HepG2 (cell line): ENCODE measurements around the gene SRCAP. TPM values are rescaled to one million over a fixed set of nuclear protein-coding genes. Genes with fewer than 3 reads are reported as not detected.
A peak's percentile ranks its signal among the peaks of the same experiment; 100 is the strongest.

Experiments
- ATAC-seq: fragments of 200-7000 bp; cut with Tn5 transposase; 3 replicates; pipeline ENCODE4 v1.9.1; 2020; ENCODE audit warnings: mild to moderate bottlenecking, moderate library complexity
- BruUV-seq: library from RNA; stranded (reverse); fragments of 400-500 nt; replicated peaks from 2 replicates; lab custom pipeline; 2021; lab: Mats Ljungman, UMichigan
- CTCF ChIA-PET: fragments of 300-600 bp; formaldehyde crosslinking; extraction: SDS; loops from one replicate; lab custom pipeline; 2021; ENCODE audit warnings: low total read pairs, inconsistent platforms, low intra/inter-chr PET ratio; lab: Yijun Ruan, JAX
- POLR2A ChIA-PET: fragments of 350-600 bp; sonication (Branson Sonifier 250); formaldehyde crosslinking; loops from one replicate; lab custom pipeline; 2020; ENCODE audit warnings: antibody characterized with exemption, inconsistent platforms; lab: Yijun Ruan, JAX
- DNase-seq: peaks from one replicate; pipeline ENCODE4 v3.0.0-alpha.2; 2015; ENCODE audit warnings: low spot score
- FAIRE-seq: peaks from 3 replicates; lab custom pipeline; 2011; peaks lifted over from hg19 to GRCh38; lab: Jason Lieb, UNC
- H2AFZ ChIP-seq: one replicate; pipeline ENCODE4 v1.6.1; 2011; ENCODE audit warnings: low read length, inconsistent platforms
- H3K27ac ChIP-seq: fragments of 300-600 bp; 3 replicates; pipeline ENCODE4 v1.8.0; 2011; ENCODE audit warnings: mixed run types, mild to moderate bottlenecking, mixed read lengths, low read length, inconsistent platforms; ENCODE audit not compliant: insufficient read depth; ENCODE audit errors: extremely low read length
- H3K27me3 ChIP-seq, 2 experiments: fragments of 200-600 bp in 1 of 2; 2 replicates in 1 of 2; 3 replicates in 1 of 2; pipeline versions ENCODE4 v1.6.0 to v1.8.0; 2011; ENCODE audit warnings: low read length in 2 of 2, mild to moderate bottlenecking in 2 of 2, moderate library complexity in 2 of 2, inconsistent platforms in 1 of 2; ENCODE audit not compliant: insufficient read depth in 2 of 2, control insufficient read depth in 1 of 2
- H3K36me3 ChIP-seq, 2 experiments: fragments of 200-600 bp in 1 of 2; replicated peaks in 1 of 2; 2 replicates in 1 of 2; 3 replicates in 1 of 2; pipeline versions ENCODE4 v1.5.1 to v1.8.0; 2011; ENCODE audit warnings: low read length in 2 of 2, inconsistent platforms in 1 of 2; ENCODE audit not compliant: insufficient read depth in 2 of 2, control insufficient read depth in 1 of 2
- H3K4me1 ChIP-seq: 2 replicates; pipeline ENCODE4 v1.5.1; 2012; ENCODE audit warnings: low read length, inconsistent platforms; ENCODE audit not compliant: insufficient read depth
- H3K4me2 ChIP-seq: 2 replicates; pipeline ENCODE4 v1.6.0; 2011; ENCODE audit warnings: low read depth, low read length, inconsistent platforms
- H3K4me3 ChIP-seq, 3 experiments: fragments of 200-600 bp in 1 of 3; sonication (generic), shearing (Covaris generic) in 1 of 3; replicated peaks in 1 of 3; 2 replicates each; pipeline ENCODE4 v1.5.1; 2011 to 2016; ENCODE audit warnings: low read length in 3 of 3, inconsistent platforms in 2 of 3, low read depth in 2 of 3, mild to moderate bottlenecking in 2 of 3, control low read depth in 1 of 3, mixed read lengths in 1 of 3; ENCODE audit not compliant: insufficient read depth in 1 of 3
- H3K79me2 ChIP-seq: one replicate; pipeline ENCODE4 v1.6.1; 2011; ENCODE audit warnings: low read length, inconsistent platforms; ENCODE audit not compliant: insufficient read depth
- H3K9ac ChIP-seq: 2 replicates; pipeline ENCODE4 v1.6.0; 2011; ENCODE audit warnings: mild to moderate bottlenecking, low read depth, low read length, inconsistent platforms; ENCODE audit not compliant: insufficient read depth
- H3K9me3 ChIP-seq: 2 replicates; pipeline ENCODE4 v1.5.1; 2012; ENCODE audit warnings: mild to moderate bottlenecking, low read length
- H4K20me1 ChIP-seq: 2 replicates; pipeline ENCODE4 v1.6.0; 2011; ENCODE audit warnings: inconsistent platforms, mild to moderate bottlenecking, low read length, moderate library complexity; ENCODE audit not compliant: insufficient read depth
- ESRRA ChIP-seq: sonication (generic); formaldehyde crosslinking; IDR thresholded peaks from 2 replicates; pipeline ENCODE4 v1.5.1; 2020; ENCODE audit warnings: mild to moderate bottlenecking, low read depth, missing genetic modification reagents
- NRL ChIP-seq: sonication (generic); formaldehyde crosslinking; IDR thresholded peaks from 2 replicates; pipeline ENCODE4 v1.5.0; 2020; ENCODE audit warnings: missing genetic modification reagents, mild to moderate bottlenecking, moderate library complexity, borderline replicate concordance
- ZBTB38 ChIP-seq: sonication (generic); formaldehyde crosslinking; IDR thresholded peaks from 2 replicates; pipeline ENCODE4 v1.5.1; 2020; ENCODE audit warnings: mild to moderate bottlenecking, missing genetic modification reagents
- ZNF891 ChIP-seq: sonication (generic); formaldehyde crosslinking; IDR thresholded peaks from 2 replicates; pipeline ENCODE4 v1.5.0; 2020; ENCODE audit warnings: mild to moderate bottlenecking, missing genetic modification reagents
- WGBS: methylation state at CpG from one replicate; pipeline ENCODE4 v1.1.6; 2017; ENCODE audit warnings: low lambda C conversion rate; 5-methylcytosine and 5-hydroxymethylcytosine counted together
- in situ Hi-C: cut with HindIII; loops from 2 replicates; pipeline ENCODE4 v1.10.0; 2017; ENCODE audit warnings: low pct_unique_long_range_greater_than_20kb; ENCODE audit not compliant: extremely low pct_ligation_motif_present
- intact Hi-C: fragments of 100-400 bp; cut with micrococcal nuclease; formaldehyde crosslinking; loops from one replicate; pipeline ENCODE4 v1.10.0; 2022; ENCODE audit not compliant: unreplicated experiment
- polyA plus RNA-seq, 8 experiments: library from polyadenylated mRNA; depleted of rRNA in 3 of 8; stranded (reverse) in 7 of 8; unstranded in 1 of 8; fragments of >200 nt; fragmentation: Illumina TruSeq in 4 of 8; extraction: Trizol in 4 of 8; gene quantifications; 2 replicates each; pipeline versions ENCODE4 v1.2.1 to v1.2.3, GENCODE V29; 2011 to 2016; ENCODE audit warnings: low read depth in 4 of 8, missing spikeins in 1 of 8, mixed read lengths in 1 of 8; ENCODE audit not compliant: insufficient read depth in 1 of 8
- total RNA-seq, 5 experiments: library from RNA; depleted of rRNA; stranded (reverse); fragments of >200 nt; fragmentation: Illumina TruSeq; extraction: Trizol; gene quantifications; 2 replicates each; pipeline ENCODE4 v1.2.3, GENCODE V29; 2016; ENCODE audit warnings: low read depth in 1 of 5
- TF ChIP-seq, protein P1 (sequence below): IDR thresholded peaks from 2 replicates; pipeline ENCODE4 v1.6.1; 2012; ENCODE audit warnings: low read depth, low read length, improper control_type of control experiment
- TF ChIP-seq, protein P2 (sequence below): sonication (generic); formaldehyde crosslinking; IDR thresholded peaks from 2 replicates; pipeline ENCODE4 v1.8.0; 2022; ENCODE audit warnings: mild to moderate bottlenecking, missing genetic modification reagents, moderate library complexity

Gene SRCAP
- total and polyA plus RNA-seq, 2 of the 13 experiments (the other 11 are each of a cell fraction or from before 2014, with no cell fraction given) = 4.9 to 9.0 TPM

DNA sequence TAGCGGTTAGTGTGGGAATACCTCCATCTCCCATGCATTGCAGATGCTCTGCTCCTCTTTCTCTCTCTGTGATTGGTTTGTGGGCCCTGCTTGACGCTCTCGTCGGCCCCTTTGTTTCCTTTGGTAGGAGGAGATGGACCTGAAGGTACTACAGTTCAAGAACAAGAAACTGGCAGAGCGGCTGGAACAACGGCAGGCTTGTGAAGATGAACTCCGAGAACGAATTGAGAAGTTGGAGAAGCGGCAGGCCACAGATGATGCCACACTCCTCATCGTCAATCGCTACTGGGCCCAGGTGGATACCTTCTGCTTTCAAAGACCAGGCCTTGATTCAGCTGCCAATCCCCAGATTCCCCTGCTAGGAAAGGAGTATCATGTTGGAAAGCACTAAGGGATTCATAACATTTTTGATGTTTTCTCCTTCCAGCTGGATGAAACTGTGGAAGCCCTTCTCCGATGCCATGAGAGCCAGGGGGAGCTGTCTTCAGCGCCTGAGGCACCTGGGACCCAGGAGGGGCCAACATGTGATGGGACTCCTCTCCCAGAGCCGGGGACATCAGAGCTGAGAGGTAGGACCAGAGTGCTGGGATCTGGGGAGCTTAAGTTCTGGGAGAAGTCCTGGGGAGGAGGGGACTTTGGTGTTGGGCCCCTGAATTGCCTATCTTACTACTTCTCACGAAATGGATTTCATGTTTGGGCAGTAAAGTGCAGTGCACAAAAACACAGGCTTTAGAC lies 64.2 kb downstream of the SRCAP start:
- Histone ChIP-seq H3K4me3 (peak overlapping the region; percentile 80 to 91 (median 86)), H3K9ac (peak overlapping the region; percentile 93), H3K36me3 (peaks cover 35 to 44% of the 10 kb centered on the region in 2 experiments), H4K20me1 (no peaks in the 10 kb centered on the region), H3K9me3 (no peaks in the 10 kb centered on the region), H3K79me2 (peaks cover 19% of the 10 kb centered on the region), H3K4me1 (peaks cover 29% of the 10 kb centered on the region), H3K4me2 (peak overlapping the region; percentile 96), H3K27me3 (no peaks in the 10 kb centered on the region; a peak in 1 of 5 replicates), H3K27ac (peak overlapping the region; percentile 66), H2AFZ (no peak overlapping the region)
- intact Hi-C loops (loop anchor here (1.0 kb wide), 1 partner anchor 15 kb away; the partner anchor contains the start of gene PHKG2), in situ Hi-C loops (no loop called here)
- DNase-seq (no peak), FAIRE-seq (no peak), ATAC-seq (no peak)
- BruUV-seq = no TSS peak
- ChIA-PET POLR2A (interaction anchor here (0.6 to 1.7 kb wide), 2 partner anchors 15 to 112 kb away, joined by 3 to 5 read pairs; partner anchors contain the start of gene PHKG2), CTCF (no interaction called here)
- WGBS = 64% methylated on average over 15 of the region's 15 CpGs
- TF ChIP-seq, protein P1, sequence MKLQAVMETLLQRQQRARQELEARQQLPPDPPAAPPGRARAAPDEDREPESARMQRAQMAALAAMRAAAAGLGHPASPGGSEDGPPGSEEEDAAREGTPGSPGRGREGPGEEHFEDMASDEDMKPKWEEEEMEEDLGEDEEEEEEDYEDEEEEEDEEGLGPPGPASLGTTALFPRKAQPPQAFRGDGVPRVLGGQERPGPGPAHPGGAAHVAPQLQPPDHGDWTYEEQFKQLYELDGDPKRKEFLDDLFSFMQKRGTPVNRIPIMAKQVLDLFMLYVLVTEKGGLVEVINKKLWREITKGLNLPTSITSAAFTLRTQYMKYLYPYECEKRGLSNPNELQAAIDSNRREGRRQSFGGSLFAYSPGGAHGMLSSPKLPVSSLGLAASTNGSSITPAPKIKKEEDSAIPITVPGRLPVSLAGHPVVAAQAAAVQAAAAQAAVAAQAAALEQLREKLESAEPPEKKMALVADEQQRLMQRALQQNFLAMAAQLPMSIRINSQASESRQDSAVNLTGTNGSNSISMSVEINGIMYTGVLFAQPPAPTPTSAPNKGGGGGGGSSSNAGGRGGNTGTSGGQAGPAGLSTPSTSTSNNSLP = no peak
- peak; percentile 35; the same call in 1 of the 2 replicates for TF ChIP-seq ZBTB38 (CRISPR knock-in tag)

DNA sequence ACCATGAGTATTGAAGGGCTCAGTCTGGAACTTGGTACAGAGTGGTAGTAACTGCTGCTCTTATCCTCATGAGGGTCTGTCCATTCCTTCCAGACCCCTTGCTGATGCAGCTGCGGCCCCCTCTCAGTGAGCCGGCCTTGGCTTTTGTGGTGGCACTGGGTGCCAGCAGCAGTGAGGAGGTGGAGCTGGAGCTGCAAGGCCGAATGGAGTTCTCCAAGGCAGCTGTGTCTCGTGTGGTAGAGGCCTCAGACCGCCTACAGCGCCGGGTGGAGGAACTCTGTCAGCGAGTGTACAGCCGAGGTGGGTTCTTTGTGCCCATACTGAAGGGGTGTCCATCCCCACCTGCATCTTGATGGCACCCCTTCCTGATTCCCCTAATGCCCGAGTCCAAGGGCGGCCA lies 65.1 kb downstream of the SRCAP start:
- H3K9ac ChIP-seq = no peak overlapping the region; the same call in 1 of the 2 replicates
- no peak overlapping the region for H2AFZ ChIP-seq
- peak overlapping the region; percentile 96; the same call in 1 of the 2 replicates for H3K4me2 ChIP-seq
- no peak overlapping the region for H3K4me3 ChIP-seq
- H4K20me1 ChIP-seq = no peaks in the 10 kb centered on the region
- no peak overlapping the region for H3K27ac ChIP-seq
- 90% methylated on average over 11 of the region's 11 CpGs for WGBS
- peaks cover 44 to 54% of the 10 kb centered on the region in 2 experiments for H3K36me3 ChIP-seq
- no TSS peak for BruUV-seq
- no peak for DNase-seq
- TF ChIP-seq ESRRA = no peak
- 0 out of 2 replicates have a peak, but pooled peaks have one; percentile 10 for TF ChIP-seq NRL (CRISPR knock-in tag)
- TF ChIP-seq, protein P2, sequence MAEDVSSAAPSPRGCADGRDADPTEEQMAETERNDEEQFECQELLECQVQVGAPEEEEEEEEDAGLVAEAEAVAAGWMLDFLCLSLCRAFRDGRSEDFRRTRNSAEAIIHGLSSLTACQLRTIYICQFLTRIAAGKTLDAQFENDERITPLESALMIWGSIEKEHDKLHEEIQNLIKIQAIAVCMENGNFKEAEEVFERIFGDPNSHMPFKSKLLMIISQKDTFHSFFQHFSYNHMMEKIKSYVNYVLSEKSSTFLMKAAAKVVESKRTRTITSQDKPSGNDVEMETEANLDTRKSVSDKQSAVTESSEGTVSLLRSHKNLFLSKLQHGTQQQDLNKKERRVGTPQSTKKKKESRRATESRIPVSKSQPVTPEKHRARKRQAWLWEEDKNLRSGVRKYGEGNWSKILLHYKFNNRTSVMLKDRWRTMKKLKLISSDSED (CRISPR knock-in tag) = no peak
- TF ChIP-seq ZNF891 = no peak
- no peak for ATAC-seq
- POLR2A ChIA-PET = interaction anchor here (1.7 kb wide), 1 partner anchor 16 kb away, joined by 5 read pairs; the partner anchor contains the start of gene PHKG2
- in situ Hi-C loops = no loop called here
- peaks cover 29% of the 10 kb centered on the region for H3K4me1 ChIP-seq
- FAIRE-seq = no peak
- no peaks in the 10 kb centered on the region for H3K9me3 ChIP-seq
- H3K27me3 ChIP-seq = no peaks in the 10 kb centered on the region; a peak in 1 of 5 replicates
- peaks cover 19% of the 10 kb centered on the region for H3K79me2 ChIP-seq
- intact Hi-C loops = no loop called here
- CTCF ChIA-PET = no interaction called here
